Fibroblast of peridontal ligament (primary cell): Measurements from ENCODE around the gene TGFA.

ENCODE experiments used
- DNase-seq: peaks from one replicate; pipeline ENCODE4 v3.0.0-alpha.2; 2010; ENCODE audit errors: extremely low read depth

Gene TGFA

DNA sequence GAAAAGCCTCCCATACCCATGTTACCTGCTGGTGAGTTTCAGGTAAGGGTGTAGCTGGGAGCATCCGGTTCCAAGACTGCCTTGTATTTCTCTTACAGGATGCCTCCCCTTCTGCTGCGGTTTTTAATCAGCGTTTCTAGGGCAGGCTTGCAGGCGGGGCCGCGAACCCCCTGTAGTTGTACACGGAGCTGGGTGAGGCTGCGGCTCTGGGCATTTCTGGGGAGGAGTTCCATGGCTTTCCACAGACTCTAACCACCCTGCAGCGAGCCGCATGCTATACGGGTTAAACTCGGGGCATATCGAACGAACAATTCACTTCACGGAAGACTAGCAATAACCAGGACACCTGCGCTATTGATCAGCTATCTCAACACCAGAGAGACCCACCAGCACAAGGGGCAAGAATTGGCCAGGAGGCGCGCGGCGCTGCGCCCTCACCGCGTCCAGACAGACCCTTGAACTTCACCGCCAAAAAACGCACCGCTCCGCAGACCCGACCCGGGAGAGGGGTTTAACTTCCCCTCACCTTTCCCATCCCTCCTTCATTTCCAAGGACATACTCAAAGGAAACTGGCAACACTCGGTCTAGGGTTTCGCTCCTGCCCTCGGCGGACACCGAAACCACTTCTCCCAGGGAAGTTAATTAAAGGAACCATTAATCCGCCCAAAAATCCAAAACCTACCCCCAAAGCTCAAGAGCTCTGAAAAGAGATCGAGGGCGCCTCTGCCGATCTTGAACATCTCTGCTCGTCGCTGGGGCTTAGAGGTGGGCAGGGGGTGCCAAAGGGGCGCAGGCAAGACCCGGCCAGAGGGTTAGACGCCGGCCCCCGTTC is 909 bp downstream of the TGFA start:
- DNase-seq, result no peak

DNA sequence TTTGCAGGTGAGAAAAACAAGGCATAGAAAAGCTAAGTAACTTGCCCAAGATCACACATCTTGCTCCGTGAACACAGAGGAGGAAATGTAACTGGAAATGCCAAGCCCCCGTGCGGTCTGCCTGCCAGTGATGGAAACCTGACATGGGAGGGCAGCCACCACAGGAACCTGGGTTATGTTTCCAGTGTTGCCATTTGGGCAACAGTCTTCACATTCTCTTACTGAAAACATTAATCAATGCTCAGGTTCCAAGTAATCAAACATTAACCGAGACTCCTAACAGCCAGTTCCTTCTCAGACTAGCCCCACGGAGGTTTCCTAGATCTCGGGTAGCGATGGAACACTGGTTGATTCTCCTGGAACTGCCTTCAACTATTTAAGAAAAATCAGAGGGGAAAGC is 2.5 kb downstream of the TGFA start:
- no peak for DNase-seq

DNA sequence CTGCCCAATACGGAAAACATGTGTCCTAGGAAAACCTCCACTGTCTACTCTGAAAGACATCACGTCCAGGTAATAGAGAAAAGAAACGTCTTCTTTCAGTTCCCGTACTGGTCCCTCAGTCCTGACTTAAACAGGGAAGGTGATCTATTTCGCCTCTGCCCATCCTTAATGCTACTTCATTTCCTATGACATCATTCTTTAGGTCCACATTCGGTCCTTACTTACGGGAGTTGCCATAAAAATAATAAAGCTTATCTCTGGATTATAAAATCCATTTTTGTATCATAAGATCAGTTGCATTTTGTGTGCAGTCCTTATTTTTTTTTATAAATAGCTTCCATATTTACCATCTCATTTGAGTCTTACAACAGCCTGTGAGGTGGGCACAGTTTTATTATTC is 3.7 kb downstream of the TGFA start:
- no peak for DNase-seq

- DNase-seq, result no peak
Measured at GRCh38 chr2:70549064-70549710, 4.4 kb downstream of the TGFA start.

GRCh38 chr2:70548233-70548632 is 5.4 kb downstream of the TGFA start:
- no peak for DNase-seq

DNA sequence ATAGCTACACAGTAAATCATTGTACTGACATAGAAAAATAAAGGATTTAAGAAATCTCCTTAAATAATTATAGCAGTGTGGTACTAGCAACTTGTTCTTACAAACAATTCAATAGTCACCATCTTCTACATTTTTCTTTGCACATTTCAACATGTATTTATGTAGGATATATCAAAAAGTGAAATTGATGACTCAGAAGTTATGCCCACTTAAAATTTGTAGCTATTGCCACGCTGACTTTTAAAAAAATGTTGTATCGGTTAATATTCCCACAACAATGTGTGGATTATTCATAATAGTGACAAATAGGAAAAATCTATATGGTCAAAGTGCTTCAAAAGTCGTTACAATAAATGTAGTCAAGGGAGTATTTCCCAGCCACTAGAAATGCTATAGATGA is 6.7 kb downstream of the TGFA start:
- no peak for DNase-seq

GRCh38 chr2:70546376-70546775 is 7.2 kb downstream of the TGFA start:
- no peak for DNase-seq

DNA sequence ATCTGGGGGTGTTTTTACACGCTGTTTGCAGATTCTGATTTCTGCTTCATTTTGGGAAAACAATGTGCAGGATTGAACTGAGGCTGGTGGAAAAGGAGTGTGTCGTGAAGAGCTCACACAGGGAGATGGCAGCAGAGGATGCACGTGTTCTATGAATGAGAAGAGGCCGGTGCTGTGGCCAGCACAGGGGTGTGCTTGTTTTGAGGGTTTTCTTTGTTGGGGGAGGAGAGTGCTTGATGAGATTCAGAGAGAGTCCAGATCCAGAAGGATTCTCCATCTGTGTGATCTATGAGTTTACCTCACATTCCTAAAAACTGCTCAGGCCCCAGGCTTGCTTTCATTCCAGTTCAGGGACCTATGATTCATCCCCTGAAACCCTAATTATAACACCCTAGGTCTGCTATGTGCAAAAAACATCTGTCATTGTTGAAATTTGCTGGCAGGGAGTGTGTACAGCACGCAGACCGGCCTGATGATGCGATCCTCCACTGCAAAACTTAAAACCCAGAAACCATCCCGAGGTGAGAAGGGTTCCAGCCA is 12.1 kb downstream of the TGFA start:
- no peak for DNase-seq

DNA sequence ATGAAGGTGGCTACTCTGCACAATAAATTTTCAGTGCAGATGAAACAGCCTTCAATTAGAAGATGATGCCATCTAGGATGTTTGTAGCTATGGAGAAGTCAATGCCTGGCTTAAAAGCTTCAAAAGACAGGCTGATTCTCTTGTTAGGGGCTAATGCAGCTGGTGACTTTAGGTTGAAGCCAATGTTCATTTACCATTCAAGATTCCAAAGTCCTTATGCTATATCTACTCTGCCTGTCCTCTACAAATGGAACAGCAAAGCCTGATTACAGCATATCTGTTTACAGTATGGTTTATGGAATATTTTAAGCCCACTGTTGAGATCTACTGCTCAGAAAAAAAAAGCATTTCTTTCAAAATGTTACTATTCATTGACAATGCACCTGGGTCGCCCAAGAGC is 15.8 kb downstream of the TGFA start:
- no peak for DNase-seq

GRCh38 chr2:70536517-70537055 is 17.0 kb downstream of the TGFA start:
- no peak for DNase-seq

- DNase-seq, result no peak
Measured at GRCh38 chr2:70535573-70535972, 18.1 kb downstream of the TGFA start.

DNA sequence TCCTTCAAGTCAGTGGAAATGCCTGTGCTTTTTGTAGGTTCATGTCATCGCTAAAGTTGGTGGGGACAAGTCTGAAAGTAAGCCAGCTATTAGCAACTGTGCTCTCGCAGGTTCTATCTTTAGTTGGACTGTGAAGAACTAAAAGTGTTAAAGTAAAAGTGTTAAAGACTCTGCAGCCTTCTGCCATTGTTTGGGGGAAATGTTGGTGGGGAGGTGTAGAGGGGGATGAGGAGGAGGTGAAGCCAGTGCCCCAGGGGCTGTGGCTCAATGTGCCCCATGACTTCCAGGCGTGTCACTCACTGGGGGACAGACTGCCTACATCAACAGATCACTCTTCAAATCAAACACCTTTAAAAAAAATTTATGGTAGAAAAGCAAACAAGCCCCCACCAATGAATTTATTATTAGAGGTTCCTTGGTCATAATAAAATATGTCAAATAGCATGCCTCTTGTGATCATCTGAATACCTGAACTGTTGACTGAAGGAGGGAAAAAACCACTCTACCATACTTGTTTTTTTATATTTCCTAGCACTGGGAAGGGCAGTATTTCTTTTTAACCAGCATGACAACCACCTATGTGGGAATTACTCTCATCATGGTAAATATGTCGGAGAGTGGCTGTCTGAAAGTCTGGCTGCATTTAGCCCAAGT is 19.3 kb downstream of the TGFA start:
- DNase-seq, result no peak

DNA sequence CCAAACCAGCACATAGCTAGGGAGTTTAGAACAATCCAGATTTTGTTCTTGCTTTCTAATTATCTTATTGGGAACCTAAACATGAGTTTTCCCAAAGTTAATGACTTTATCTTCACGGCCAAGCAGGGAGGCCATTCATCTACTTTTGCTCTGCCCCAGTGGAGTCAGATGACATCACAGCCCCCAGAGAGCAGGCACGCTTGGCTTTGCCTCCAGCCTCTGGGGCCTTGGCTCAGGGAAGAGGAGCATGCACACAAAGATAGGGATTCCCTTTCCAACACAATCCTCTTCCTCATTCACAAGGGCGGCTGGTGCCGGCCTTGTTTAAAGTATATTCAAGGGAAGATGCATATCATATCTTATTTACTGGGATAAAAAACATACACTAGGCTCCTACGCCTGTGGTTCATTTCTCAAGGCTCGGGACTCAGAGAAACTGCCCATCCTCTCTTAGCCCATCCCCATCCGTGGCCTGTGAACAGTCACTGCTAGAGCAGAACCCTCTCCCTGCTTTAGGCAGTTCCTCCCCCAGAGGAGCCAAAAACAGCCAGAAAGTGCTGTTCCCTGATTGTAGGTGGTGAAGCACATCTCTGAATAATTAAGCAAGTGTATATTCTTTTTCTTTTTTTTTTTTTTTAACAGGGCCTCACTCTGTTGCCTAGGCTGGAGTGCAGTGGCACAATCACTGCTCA is 21.2 kb downstream of the TGFA start:
- DNase-seq, result no peak

GRCh38 chr2:70531419-70532086 is 22.1 kb downstream of the TGFA start:
- DNase-seq, result no peak

- DNase-seq, result no peak
Measured at GRCh38 chr2:70529610-70530009, 24.0 kb downstream of the TGFA start.

- DNase-seq, result no peak
Measured at GRCh38 chr2:70528929-70529328, 24.7 kb downstream of the TGFA start.

GRCh38 chr2:70528276-70528675 is 25.4 kb downstream of the TGFA start:
- DNase-seq, result no peak

DNA sequence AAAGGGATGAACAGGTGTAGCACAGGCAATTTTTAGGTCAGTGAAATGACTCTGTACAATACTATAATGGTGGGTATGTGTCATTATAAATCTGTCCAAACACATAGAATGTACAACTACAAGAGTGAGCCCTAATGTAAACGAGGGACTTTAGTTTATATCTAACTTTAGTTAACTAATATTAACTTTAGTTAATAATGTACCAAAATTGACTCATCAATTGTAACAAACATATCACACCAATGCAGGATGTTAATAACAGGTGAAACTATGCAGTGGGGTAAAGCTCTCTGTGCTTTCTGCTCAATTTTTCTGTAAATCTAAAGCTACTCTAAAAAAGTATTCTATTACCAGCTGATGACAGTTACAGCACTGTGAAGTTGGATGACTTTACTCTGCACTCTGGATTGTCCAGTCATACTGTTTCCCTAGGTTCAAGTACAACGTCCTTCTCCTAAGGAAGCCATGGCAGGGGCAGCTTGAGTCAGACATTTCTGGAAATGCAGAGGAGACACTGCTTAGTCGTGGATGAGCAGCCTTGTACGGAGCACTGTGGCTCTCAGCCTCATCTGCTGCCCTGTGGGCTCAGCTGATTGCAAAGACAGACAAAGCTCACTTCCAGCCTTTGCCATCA is 26.1 kb downstream of the TGFA start:
- no peak for DNase-seq

DNA sequence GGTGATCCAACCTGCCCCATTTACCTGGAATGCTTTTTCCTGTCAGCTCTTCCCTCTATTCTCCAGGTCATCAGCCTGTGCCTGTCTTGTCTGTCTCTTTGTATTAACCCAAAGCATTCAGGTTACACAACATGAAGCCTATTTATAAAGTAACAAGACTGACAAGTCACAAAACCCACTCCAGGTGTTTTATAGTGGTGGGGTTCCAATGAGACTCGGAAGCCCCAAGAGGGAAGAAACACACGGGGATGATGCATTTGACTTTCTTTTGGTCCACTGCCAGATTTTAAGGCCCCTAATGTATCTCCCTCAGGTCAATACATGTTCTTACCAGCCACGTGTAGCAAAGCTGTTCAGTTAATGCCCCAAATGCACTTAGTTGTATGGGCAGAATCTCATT is 27.5 kb downstream of the TGFA start:
- no peak for DNase-seq

DNA sequence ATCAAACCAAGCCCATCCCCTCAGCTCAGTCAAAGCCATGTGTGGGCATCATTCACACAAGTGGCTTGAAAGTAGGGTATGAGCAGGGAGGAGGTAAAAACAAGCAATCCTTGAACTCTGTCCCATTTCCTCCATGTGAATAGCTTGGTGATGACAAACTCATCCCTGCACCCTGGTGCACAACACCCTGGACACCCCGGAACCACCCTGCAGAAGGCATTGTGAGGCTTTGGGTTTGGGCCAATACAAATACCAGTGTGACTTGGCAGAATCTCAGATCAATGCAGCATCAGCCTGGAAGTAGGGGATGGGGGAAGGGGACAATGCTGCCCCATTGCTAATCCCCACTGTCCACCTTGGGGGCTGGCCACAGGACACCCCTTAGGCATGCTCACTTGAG is 28.6 kb downstream of the TGFA start:
- DNase-seq, result peak; percentile 3
